ENCODE results near the gene RNGTT. TPM values are rescaled to one million over a fixed set of nuclear protein-coding genes. Genes with fewer than 3 reads are reported as not detected.
A peak's percentile ranks its signal among the peaks of the same experiment; 100 is the strongest.

Gene RNGTT
- total RNA-seq, 2 experiments from 2014 or later, result 22.1 to 22.2 TPM

GRCh38 chr6:88880021-88880420 is 83.4 kb downstream of the RNGTT start:
- Mint-ChIP-seq H3K9me3 (no peaks in the 10 kb centered on the region), H3K27ac (no peak overlapping the region), H3K36me3 (ENCODE audit: low read depth) (peaks cover 8% of the 10 kb centered on the region), H3K27me3 (no peaks in the 10 kb centered on the region), H3K4me1 (ENCODE audit: low read depth) (peaks cover 12% of the 10 kb centered on the region), H3K4me3 (no peak overlapping the region)
- DNase-seq (no peak), ATAC-seq (no peak)
- ChIA-PET CTCF (interaction anchor here (1.5 kb wide), 1 partner anchor 9 kb away, joined by 4 read pairs; no protein-coding TSS in a partner anchor), POLR2A (no interaction called here)
- TF ChIP-seq, protein P1, sequence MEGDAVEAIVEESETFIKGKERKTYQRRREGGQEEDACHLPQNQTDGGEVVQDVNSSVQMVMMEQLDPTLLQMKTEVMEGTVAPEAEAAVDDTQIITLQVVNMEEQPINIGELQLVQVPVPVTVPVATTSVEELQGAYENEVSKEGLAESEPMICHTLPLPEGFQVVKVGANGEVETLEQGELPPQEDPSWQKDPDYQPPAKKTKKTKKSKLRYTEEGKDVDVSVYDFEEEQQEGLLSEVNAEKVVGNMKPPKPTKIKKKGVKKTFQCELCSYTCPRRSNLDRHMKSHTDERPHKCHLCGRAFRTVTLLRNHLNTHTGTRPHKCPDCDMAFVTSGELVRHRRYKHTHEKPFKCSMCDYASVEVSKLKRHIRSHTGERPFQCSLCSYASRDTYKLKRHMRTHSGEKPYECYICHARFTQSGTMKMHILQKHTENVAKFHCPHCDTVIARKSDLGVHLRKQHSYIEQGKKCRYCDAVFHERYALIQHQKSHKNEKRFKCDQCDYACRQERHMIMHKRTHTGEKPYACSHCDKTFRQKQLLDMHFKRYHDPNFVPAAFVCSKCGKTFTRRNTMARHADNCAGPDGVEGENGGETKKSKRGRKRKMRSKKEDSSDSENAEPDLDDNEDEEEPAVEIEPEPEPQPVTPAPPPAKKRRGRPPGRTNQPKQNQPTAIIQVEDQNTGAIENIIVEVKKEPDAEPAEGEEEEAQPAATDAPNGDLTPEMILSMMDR (IDR thresholded peaks at IDR 0.05), result no peak
- intact Hi-C loops (cut with micrococcal nuclease), result no loop called here

GRCh38 chr6:88877893-88878292 is 85.5 kb downstream of the RNGTT start:
- H3K4me1 Mint-ChIP-seq (ENCODE audit: low read depth), result peaks cover 11% of the 10 kb centered on the region
- no peak overlapping the region for H3K4me3 Mint-ChIP-seq
- intact Hi-C loops (cut with micrococcal nuclease), result no loop called here
- TF ChIP-seq, protein P1 (IDR thresholded peaks at IDR 0.05), result no peak
- ChIA-PET POLR2A (no interaction called here), CTCF (no interaction called here)
- H3K36me3 Mint-ChIP-seq (ENCODE audit: low read depth), result no peaks in the 10 kb centered on the region
- H3K27me3 Mint-ChIP-seq, result no peaks in the 10 kb centered on the region
- no peaks in the 10 kb centered on the region for H3K9me3 Mint-ChIP-seq
- no peak overlapping the region for H3K27ac Mint-ChIP-seq
- ATAC-seq (no peak), DNase-seq (no peak)

GRCh38 chr6:88872962-88873361 is 90.5 kb downstream of the RNGTT start:
- ATAC-seq, result no peak
- Mint-ChIP-seq H3K4me1 (ENCODE audit: low read depth) (peaks cover 18% of the 10 kb centered on the region), H3K4me3 (no peak overlapping the region), H3K27me3 (no peaks in the 10 kb centered on the region), H3K27ac (peak overlapping the region; percentile 16), H3K36me3 (ENCODE audit: low read depth) (peaks cover under 1% of the 10 kb centered on the region), H3K9me3 (no peaks in the 10 kb centered on the region)
- CTCF ChIA-PET, result interaction anchor here (1.0 to 5.1 kb wide), 4 partner anchors 20 to 91 kb away, joined by 3 to 27 read pairs (median 7); no protein-coding TSS in a partner anchor
- intact Hi-C loops (cut with micrococcal nuclease), result no loop called here
- POLR2A ChIA-PET, result no interaction called here
- TF ChIP-seq, protein P1 (IDR thresholded peaks at IDR 0.05), result no peak
- no peak for DNase-seq

DNA sequence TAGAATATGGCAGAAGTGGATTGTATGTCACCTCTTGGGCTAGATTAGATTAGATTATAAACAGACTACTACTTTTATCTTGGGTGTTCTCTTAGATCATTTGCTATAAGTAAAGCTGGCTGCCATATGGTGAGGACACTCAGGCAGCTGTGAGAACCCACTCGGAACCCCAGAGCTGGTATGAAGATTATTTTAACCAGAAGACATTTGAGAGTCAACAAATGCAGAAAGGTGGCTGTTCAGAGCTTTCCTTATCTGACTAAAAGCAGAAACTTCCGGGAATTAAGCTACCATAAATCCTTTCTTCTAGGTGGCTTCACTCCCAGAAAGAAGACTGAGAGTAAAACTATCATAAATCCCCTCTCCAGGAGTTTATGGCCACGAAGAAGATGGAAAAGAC is 91.9 kb downstream of the RNGTT start:
- ATAC-seq, result no peak
- Mint-ChIP-seq H3K36me3 (ENCODE audit: low read depth) (peaks cover 3% of the 10 kb centered on the region), H3K9me3 (no peaks in the 10 kb centered on the region), H3K4me3 (no peak overlapping the region), H3K27me3 (no peaks in the 10 kb centered on the region), H3K4me1 (ENCODE audit: low read depth) (peaks cover 19% of the 10 kb centered on the region), H3K27ac (no peak overlapping the region)
- POLR2A ChIA-PET, result no interaction called here
- DNase-seq, result no peak
- CTCF ChIA-PET, result interaction anchor here (0.7 to 5.1 kb wide), 20 partner anchors 8 to 1478 kb away, joined by 3 to 27 read pairs (median 3); no protein-coding TSS in a partner anchor
- TF ChIP-seq, protein P1 (IDR thresholded peaks at IDR 0.05), result no peak
- intact Hi-C loops (cut with micrococcal nuclease), result no loop called here

DNA sequence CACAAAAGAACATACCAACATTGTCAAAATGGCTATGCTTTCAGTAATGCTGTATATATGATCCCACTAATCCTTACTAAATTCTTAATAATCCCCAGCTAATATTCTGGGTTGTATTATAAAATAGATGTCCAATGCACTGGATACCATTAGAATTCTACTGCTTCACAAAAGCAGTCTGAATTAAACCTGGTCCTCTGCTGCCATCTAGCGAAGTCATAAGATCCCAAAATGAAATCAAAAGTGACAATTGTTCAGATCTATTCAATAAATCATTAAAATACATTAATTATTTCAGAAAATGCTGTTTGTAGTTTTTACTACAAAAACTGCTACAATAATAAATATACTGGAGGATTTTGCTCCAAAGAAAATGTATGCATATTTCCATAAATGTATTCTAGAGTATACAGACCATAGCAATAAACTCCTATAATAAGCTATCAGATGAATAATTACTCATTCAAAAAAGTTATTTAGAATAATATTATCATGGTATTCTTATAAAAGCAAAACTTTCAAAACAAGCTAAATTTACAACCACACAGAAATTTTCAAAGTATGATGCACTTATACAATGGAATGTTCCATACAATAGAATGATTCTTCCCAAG is 92.6 kb downstream of the RNGTT start:
- Mint-ChIP-seq H3K27me3 (no peaks in the 10 kb centered on the region), H3K27ac (no peak overlapping the region)

More for the DNA sequence above, 92.6 kb downstream of the RNGTT start:
- DNase-seq (peak; percentile 56), ATAC-seq (no peak)
- no peaks in the 10 kb centered on the region for H3K9me3 Mint-ChIP-seq
- CTCF ChIA-PET, result interaction anchor here (0.7 to 5.1 kb wide), 22 partner anchors 8 to 1791 kb away, joined by 3 to 27 read pairs (median 3); no protein-coding TSS in a partner anchor
- H3K36me3 Mint-ChIP-seq (ENCODE audit: low read depth), result peaks cover 3% of the 10 kb centered on the region
- H3K4me3 Mint-ChIP-seq, result no peak overlapping the region
- intact Hi-C loops (cut with micrococcal nuclease), result no loop called here
- peaks cover 24% of the 10 kb centered on the region for H3K4me1 Mint-ChIP-seq (ENCODE audit: low read depth)
- POLR2A ChIA-PET, result no interaction called here
- TF ChIP-seq, protein P1 (IDR thresholded peaks at IDR 0.05), result peak; percentile 84

All from activated CD8-positive, alpha-beta T cell treated with anti-CD3 and anti-CD28 coated beads for 36 hours (primary cell).